Measurements from ENCODE around the gene CDC5L.
"Not testable (repeated sequence)": the region's sequence is repeated elsewhere in the genome, so short reads cannot be mapped to it uniquely, and the experiment has no call there.

The CDC5L gene

GRCh38 chr6:44422531-44422930 lies 35.0 kb downstream of the CDC5L start:
- DNase-seq: no peak

DNA sequence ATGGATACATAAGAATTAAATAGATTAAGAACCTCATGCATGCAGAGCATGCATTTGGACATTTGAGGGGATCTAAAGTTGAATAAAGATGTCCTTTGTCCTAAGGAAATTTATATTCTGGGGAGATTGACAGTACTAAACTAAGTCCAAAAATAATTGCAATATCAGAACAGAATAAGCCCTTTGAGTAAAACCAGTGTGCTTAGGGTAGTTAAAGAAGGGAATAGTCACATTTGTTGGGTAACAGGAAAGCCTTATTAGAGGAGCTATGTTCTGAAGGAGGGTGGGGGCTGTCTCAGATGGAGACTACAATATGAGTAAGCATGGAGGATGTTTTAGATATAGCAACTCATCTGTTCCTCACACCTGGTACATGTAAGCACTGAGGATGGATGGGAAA lies 35.8 kb downstream of the CDC5L start:
- no peak for DNase-seq

- DNase-seq: no peak
These were observed 38.4 kb downstream of the CDC5L start for GRCh38 chr6:44425951-44426350.

- no peak for DNase-seq
These were observed 41.2 kb downstream of the CDC5L start for GRCh38 chr6:44428682-44429081.

DNA sequence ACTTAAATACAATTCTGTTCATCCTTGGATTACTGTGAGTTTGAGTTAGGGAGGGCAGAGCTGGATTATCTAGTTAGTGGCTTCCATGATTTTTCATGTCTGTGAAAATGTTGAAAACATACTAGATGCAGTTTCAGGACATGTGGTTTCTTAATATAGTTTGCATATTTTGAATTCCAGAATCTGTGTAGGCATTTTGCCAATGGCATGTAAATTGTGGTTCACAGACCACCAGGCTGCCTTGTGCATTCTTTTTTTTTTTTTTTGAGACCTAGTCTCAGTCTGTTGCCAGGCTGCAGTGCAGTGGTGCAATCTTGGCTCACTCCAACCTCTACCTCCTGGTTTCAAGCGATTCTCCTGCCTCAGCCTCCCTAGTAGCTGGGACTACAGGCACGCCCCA lies 42.8 kb downstream of the CDC5L start:
- DNase-seq: no peak

DNA sequence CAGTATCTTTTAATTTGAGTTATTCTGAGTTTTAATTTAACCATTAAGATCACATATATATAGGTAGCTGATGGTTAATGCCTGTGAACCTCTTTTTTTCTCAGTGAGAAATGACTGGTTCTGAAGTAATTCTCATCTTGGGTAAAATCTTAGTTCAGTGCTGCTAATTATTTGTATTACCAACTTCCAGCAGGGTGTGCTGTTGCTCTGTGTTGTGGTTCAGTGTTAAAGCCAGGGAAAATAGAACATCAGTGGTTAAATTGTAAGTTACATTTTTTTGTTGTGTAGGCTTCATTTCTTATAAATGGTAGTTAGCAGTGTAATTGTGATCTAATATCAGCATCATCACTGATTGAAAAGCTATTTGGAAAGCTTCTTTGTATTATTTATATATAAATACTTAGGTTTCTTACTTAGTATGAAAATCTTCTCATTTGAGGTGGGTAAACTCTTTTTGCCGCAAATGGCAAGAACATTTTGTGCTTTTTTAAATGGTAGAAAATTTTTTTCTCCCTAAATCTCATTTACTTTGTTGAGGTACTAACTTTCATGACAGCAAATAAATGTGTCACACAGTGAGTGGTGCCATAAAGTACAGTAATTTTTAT lies 43.7 kb downstream of the CDC5L start:
- DNase-seq: peak; percentile 57

GRCh38 chr6:44432227-44432626 lies 44.7 kb downstream of the CDC5L start:
- no peak for DNase-seq

DNA sequence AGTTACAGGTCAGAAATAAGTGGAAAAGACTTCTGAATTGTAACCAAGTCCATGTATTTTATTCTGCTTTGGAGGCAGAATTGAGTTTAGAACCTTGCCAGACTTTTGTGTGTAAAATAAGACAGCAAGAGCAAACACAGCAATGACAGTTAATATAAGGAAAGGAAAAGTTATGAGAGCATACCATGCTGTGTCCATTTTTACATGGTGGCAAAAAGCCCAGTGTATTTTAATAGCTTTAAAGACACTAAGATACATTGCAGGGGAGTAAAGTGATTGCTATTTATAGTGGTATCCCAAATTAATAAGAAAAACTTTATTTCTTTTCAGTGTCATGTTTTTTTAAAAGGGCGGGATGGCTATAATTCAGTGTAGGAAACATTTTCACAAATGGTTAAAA lies 45.2 kb downstream of the CDC5L start:
- DNase-seq: no peak

GRCh38 chr6:44435500-44435899 lies 48.0 kb downstream of the CDC5L start:
- DNase-seq: no peak

GRCh38 chr6:44438827-44439226 lies 51.3 kb downstream of the CDC5L start:
- DNase-seq: no peak

DNA sequence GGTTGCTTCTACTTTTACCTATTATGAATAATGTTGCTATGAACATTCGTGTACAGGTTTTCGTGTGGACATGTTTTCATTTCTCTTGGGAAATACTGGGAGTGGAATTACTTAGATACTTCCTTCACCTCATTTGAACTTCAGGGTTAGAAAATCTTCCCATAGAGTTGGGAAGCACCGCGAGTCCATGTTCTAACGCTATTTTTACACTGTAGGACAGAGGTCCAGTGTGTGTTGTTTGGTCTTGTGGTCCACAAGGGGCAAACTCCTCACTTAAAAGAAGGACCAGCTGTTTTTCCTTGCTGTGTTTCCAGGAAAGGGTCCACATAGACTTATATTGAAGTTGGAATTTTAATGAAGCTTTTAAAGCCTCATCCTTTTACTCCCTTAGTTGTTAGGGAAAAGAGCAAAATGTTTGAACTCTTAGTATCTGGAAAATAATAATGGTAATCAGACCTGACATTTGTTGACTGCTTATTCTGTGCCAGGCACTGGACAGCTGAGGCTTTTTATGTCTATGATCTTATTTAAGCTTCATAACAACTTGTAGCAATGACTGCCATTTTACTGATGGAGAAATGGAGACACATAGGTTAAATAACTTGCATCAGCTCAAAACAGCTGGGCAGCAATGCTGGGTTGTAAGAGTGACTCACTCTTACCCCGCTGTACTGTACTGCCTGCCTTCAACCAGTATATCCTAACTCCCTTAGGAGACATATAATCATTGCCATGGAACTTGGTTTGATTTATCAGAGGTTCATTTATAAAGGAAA lies 52.0 kb downstream of the CDC5L start:
- no peak for DNase-seq

DNA sequence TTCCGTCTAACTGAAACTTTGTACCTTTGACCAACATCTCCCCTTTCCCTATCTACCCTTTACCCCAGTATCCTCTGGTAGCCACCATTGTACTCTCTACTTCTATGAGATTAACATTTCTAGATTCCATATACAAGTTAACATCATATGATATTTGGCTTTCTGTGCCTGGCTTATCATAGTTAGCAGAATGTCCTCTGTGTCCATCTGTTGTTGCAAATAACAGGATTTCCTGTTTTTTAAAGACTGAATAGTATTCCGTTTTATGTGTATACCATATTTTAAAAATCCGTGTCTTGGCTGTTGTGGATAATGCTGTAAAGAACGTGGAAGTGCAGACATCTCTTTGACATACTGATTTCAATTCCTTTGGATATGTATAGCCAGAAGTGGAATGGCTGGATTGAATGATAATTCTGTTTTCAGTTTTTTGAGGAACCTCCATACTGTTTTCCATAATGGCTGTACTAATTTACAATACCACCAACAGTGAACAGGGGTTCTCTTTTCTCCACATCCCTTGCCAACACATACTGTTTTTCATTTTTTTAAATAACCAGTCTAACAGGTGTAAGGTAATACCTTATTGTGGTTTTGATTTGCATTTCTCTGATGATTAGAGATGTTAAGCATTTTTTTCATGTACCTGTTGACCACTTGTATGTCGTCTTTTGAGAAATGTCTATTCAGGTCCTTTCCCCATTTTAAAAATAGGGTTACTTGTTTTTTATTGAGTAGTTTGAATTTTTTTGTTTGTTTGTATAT lies 53.8 kb downstream of the CDC5L start:
- DNase-seq: no peak

- no peak for DNase-seq
These were observed 54.7 kb downstream of the CDC5L start for GRCh38 chr6:44442236-44442635.

DNA sequence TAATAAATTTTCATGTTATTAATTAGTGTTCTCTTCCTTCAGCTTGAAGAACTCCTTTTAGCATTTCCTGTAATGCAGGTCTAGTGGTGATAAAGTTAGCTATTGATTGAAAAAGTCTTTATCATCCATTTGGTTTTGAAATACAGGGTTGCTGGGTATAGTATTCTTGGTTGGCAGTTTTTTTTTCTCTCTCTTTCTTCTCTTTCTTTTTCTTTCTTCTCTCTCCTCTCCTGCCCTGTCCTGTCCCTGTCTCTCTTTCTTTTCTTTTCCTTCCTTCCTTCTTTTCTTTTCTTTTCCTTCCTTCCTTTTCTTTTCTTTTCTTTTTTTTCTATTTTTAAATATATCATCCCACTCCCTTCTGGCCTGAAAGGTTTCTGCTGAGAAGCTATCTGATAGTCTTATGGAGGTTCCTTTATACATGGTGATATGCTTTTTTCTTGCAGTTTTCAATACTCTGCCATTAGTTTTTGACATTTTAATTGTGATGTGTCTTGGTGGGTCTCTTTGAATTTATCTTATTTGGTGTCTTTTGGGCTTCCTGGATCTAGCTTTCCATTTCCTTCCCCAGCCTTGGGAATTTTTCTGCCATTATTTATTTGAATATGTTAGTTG lies 55.4 kb downstream of the CDC5L start:
- DNase-seq: no peak

GRCh38 chr6:44444853-44445252 lies 57.3 kb downstream of the CDC5L start:
- DNase-seq: no peak

DNA sequence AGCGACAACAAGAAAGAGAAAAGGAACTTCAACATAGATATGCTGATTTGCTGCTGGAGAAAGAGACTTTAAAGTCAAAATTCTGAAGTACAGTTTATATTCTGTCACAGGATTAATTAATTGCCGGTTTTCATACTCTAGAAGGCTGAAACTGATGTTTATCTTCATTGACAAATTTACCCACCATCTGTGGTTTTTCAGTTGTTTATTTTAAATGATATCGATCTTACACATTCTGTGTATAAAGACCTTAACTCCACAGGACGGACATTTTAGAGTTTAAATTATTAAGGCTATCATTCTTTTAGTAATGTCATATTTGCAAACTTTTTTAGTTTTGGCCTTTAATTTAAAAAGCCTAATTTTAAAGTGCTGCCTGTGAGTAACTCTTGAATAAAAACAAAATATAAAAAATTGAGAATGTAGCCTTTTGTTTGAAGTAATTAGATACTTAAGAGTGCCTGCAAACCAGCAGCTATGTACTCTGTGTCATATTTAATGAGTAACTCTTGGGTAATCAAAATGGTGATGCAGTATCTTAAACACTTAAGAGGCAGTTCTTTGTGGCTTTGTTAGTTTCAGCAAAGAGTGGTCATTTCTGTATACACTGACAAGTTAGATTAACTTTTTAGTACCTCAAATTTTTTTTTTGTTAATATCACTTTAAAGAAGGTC lies 59.3 kb downstream of the CDC5L start:
- no peak for DNase-seq

DNA sequence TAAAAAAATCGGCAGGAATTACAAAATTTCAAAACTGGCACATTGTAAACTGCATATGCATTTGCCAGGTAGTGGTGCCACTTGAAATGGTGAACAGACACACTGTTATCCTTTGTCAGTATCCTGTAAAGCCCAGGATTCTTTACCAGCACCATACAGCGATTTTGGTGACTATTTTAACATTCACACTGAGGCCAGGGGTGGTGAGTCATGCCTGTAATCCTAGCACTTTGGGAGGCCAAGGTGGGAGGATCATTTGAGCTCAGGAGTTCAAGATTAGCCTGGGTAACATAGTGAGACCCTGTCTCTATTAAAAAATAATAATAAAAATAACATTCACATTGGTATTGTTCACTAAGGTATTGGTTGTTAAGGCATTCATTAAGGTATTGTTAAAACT lies 61.7 kb downstream of the CDC5L start:
- not testable (repeated sequence) for DNase-seq

DNA sequence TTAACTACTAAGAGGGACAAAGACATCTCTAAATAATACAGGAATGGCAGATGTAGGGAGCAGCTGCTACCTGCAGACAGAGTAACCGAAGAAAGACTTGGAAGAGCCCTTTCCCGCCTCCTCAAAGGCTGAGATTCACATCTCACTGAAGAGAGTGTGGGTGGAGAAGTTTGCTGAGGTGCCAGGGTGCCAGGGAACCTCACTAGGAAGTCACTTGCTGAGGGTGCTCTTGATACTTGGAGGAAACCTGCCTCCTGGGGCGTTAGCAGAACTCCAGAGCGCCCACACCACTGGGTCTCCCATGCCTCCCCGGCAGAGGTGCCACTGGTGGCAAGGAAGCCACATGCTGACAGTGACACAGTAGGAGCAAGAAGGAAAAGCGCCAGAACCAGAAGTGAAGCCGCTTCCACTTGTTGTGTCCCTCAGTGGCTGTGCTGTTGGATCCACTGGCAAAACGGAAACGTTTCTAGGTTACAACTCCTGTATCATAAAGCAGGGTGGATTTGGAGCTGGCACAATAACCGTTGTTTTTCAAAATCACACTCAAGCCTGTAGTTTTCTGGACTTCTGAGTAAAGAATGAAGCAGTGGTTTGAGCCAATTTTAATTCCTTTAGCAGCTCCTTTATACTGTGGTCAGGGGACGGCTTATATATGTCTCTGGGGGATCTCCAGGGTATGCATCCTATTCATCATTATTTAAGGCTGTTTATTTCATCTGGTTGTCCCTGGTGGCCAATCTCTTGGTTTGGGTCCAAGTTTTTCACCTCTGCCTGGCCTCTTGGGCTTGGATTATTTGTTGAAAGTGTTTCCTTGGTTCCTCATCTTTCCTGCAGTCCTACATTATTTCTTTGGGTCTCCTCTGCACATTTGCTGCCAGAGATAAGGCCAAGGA lies 64.5 kb downstream of the CDC5L start:
- DNase-seq: no peak

DNA sequence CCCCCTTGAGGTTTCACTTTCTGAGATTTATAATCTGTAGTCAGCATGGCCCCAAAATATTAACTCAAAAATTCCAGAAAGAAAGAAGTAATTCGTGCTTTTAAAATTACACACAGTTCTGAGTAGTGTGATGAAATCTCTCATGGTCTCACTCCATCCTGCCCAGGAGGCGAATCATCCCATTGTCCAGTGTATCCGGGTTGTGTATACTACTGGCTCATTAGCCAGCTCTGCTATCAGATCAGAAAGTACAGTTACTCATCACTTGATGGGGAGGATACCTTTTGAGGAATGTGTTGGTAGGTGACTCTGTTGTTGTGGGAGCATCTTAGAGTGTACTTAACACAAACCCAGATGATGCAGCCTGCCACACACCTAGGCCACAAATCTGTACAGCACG lies 65.2 kb downstream of the CDC5L start:
- no peak for DNase-seq

DNA sequence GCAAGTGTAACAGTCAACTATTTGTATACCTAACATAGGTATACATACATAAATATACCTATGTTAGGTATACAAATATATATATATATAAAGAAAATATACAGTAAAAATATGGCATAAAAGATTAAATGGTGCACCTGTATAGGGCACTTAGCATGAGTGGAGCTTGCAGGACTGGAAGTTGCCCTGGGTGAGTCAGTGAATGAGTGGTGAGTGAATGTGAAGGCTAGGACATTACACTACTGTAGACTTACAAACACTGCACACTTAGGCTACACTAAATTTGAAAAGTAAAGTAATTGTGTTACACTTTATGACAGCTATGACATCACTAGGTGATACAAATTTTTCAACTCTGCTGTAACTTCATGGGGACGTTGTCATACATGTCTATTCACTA lies 65.6 kb downstream of the CDC5L start:
- DNase-seq: no peak

DNA sequence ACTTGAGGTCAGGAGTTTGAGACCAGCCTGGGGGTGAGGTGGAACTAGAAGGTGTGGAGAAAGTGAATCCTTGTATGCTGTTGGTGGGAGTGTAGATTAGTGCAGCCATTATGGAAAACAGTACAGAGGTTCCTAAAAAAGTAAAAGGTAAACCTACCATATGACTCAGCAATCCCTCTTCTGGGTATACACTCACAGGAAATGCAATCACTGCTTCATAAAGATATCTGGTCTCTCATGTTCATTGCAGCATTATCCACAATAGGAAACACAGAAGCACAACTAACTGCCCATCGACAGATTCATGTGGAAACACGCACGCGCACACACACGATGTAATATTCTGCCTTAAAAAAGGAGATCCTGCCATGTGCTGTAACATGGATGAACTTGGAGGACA lies 66.7 kb downstream of the CDC5L start:
- DNase-seq: no peak

Data from right forelimb (tissue), 1 donor.